CD4-positive, alpha-beta T cell treated with Interleukin-17A for 1 hour (primary cell): ENCODE measurements around the gene ZSCAN25.
"Not testable (repeated sequence)": the region's sequence is repeated elsewhere in the genome, so short reads cannot be mapped to it uniquely, and the experiment has no call there.

ENCODE experiments used
- DNase-seq: peaks from one replicate; pipeline ENCODE4 v3.0.0-alpha.2; 2020

ZSCAN25 gene

GRCh38 chr7:99618726-99619125, 2.0 kb downstream of the ZSCAN25 start:
- DNase-seq: no peak

- no peak for DNase-seq
Observed at GRCh38 chr7:99619571-99620130, 2.9 kb downstream of the ZSCAN25 start.

GRCh38 chr7:99621271-99621670, 4.5 kb downstream of the ZSCAN25 start:
- no peak for DNase-seq

GRCh38 chr7:99622596-99622995, 5.8 kb downstream of the ZSCAN25 start:
- DNase-seq: no peak

GRCh38 chr7:99623091-99623693, 6.4 kb downstream of the ZSCAN25 start:
- DNase-seq: peak; percentile 20

- DNase-seq: peak; percentile 14
Observed at GRCh38 chr7:99623702-99624447, 7.1 kb downstream of the ZSCAN25 start.

- DNase-seq: peak; percentile 75
Observed at GRCh38 chr7:99624484-99624883, 7.7 kb downstream of the ZSCAN25 start.

- DNase-seq: no peak
Observed at GRCh38 chr7:99625321-99625720, 8.6 kb downstream of the ZSCAN25 start.

GRCh38 chr7:99625961-99626360, 9.2 kb downstream of the ZSCAN25 start:
- DNase-seq: no peak

GRCh38 chr7:99626661-99627060, 9.9 kb downstream of the ZSCAN25 start:
- no peak for DNase-seq

GRCh38 chr7:99627513-99627912, 10.8 kb downstream of the ZSCAN25 start:
- DNase-seq: no peak

- no peak for DNase-seq
Observed at GRCh38 chr7:99628471-99629465, 12.0 kb downstream of the ZSCAN25 start.

GRCh38 chr7:99629643-99630042, 12.9 kb downstream of the ZSCAN25 start:
- no peak for DNase-seq

- peak; percentile 3 for DNase-seq
Observed at GRCh38 chr7:99631295-99632109, 14.8 kb downstream of the ZSCAN25 start.

- DNase-seq: not testable (repeated sequence)
Observed at GRCh38 chr7:99637414-99637813, 20.7 kb downstream of the ZSCAN25 start.

- no peak for DNase-seq
Observed at GRCh38 chr7:99638731-99639130, 22.0 kb downstream of the ZSCAN25 start.

GRCh38 chr7:99639267-99639666, 22.5 kb downstream of the ZSCAN25 start:
- DNase-seq: no peak

GRCh38 chr7:99642027-99642426, 25.3 kb downstream of the ZSCAN25 start:
- DNase-seq: no peak

- no peak for DNase-seq
Observed at GRCh38 chr7:99643464-99643863, 26.7 kb downstream of the ZSCAN25 start.

GRCh38 chr7:99644431-99644830, 27.7 kb downstream of the ZSCAN25 start:
- no peak for DNase-seq

- DNase-seq: no peak
Observed at GRCh38 chr7:99645590-99645989, 28.8 kb downstream of the ZSCAN25 start.

GRCh38 chr7:99648843-99649242, 32.1 kb downstream of the ZSCAN25 start:
- DNase-seq: no peak
